CD4-positive, alpha-beta memory T cell (primary cell): ENCODE data around the gene GRK7. TPM values are rescaled to one million over a fixed set of nuclear protein-coding genes. Genes with fewer than 3 reads are reported as not detected.
"Not testable (repeated sequence)": the region's sequence is repeated elsewhere in the genome, so short reads cannot be mapped to it uniquely, and the experiment has no call there.

Source experiments
- CTCF ChIA-PET: fragments of 350-600 bp; sonication (Branson Sonifier 250); formaldehyde crosslinking; loops from one replicate; lab custom pipeline; 2021; ENCODE audit warnings: inconsistent platforms; ENCODE audit not compliant: partially characterized antibody; lab: Charles Lee
- POLR2A ChIA-PET: fragments of 350-600 bp; sonication (Branson Sonifier 250); formaldehyde crosslinking; loops from one replicate; lab custom pipeline; 2021; ENCODE audit not compliant: partially characterized antibody; lab: Charles Lee
- DNase-seq, 5 donors: peaks; one replicate each; pipeline versions ENCODE4 v3.0.0 to v3.0.0-alpha.2; 2020 to 2022; ENCODE audit warnings: mixed read lengths in 1 of 5
- H3K27ac ChIP-seq: one replicate; pipeline ENCODE4 v1.7.0; 2013; ENCODE audit warnings: low read depth, low read length
- H3K27me3 ChIP-seq: 2 replicates; pipeline ENCODE4 v1.7.0; 2013; ENCODE audit warnings: mild to moderate bottlenecking, low read length, moderate library complexity; ENCODE audit not compliant: insufficient read depth
- H3K36me3 ChIP-seq: 2 replicates; pipeline ENCODE4 v1.7.0; 2013; ENCODE audit warnings: mild to moderate bottlenecking, low read length, moderate library complexity; ENCODE audit not compliant: insufficient read depth
- H3K4me1 ChIP-seq: 2 replicates; pipeline ENCODE4 v1.7.0; 2013; ENCODE audit warnings: mild to moderate bottlenecking, low read length, moderate library complexity; ENCODE audit not compliant: insufficient read depth
- H3K4me3 ChIP-seq, 2 donors: one replicate each; pipeline ENCODE4 v1.7.0; 2013; ENCODE audit warnings: low read length in 2 of 2, mild to moderate bottlenecking in 1 of 2
- H3K9me3 ChIP-seq, 2 donors: one replicate each; pipeline ENCODE4 v1.7.0; 2013; ENCODE audit warnings: low read length in 2 of 2, control low read depth in 1 of 2; ENCODE audit not compliant: control insufficient read depth in 1 of 2
- H3K27ac Mint-ChIP-seq, 7 donors: one replicate each; pipeline ENCODE4 v1.8.0; 2020 to 2021; ENCODE audit warnings: mixed read lengths in 7 of 7, mild to moderate bottlenecking in 6 of 7, inconsistent platforms in 3 of 7, moderate library complexity in 3 of 7
- H3K27me3 Mint-ChIP-seq, 2 donors: one replicate each; pipeline ENCODE4 v1.8.0; 2020 to 2021; ENCODE audit warnings: mixed read lengths in 2 of 2
- H3K36me3 Mint-ChIP-seq, 2 donors: one replicate each; pipeline ENCODE4 v1.8.0; 2020 to 2021; ENCODE audit warnings: mixed read lengths in 2 of 2, inconsistent platforms in 1 of 2, mild to moderate bottlenecking in 1 of 2
- H3K4me1 Mint-ChIP-seq, 4 donors: one replicate each; pipeline ENCODE4 v1.8.0; 2020 to 2021; ENCODE audit warnings: mixed read lengths in 4 of 4, mild to moderate bottlenecking in 1 of 4
- H3K4me3 Mint-ChIP-seq, 8 donors: one replicate each; pipeline ENCODE4 v1.8.0; 2020 to 2021; ENCODE audit warnings: mixed read lengths in 8 of 8, mild to moderate bottlenecking in 7 of 8, moderate library complexity in 6 of 8, inconsistent platforms in 3 of 8
- H3K9me3 Mint-ChIP-seq, 8 donors: one replicate each; pipeline ENCODE4 v1.8.0; 2020 to 2021; ENCODE audit warnings: mixed read lengths in 8 of 8, mild to moderate bottlenecking in 5 of 8, inconsistent platforms in 3 of 8, moderate library complexity in 1 of 8
- intact Hi-C: fragments of 100-400 bp; cut with micrococcal nuclease; formaldehyde crosslinking; loops from one replicate; pipeline ENCODE4 v1.15.1; 2023
- polyA plus RNA-seq, 2 donors: library from polyadenylated mRNA; unstranded; fragments of 300-500 nt; fragmentation: Illumina TruSeq; gene quantifications; one replicate each; pipeline ENCODE4 v1.2.3, GENCODE V29; 2021
- total RNA-seq, 2 experiments: library from RNA; stranded (reverse); gene quantifications; one replicate each; pipeline ENCODE4 v1.2.3, GENCODE V29; 2021

Gene GRK7
- total and polyA plus RNA-seq, 4 experiments from 2014 or later = 0.25 TPM; not detected in 3

GRCh38 chr3:141783632-141784031 lies 20.4 kb downstream of the GRK7 start:
- H3K27me3 ChIP-seq = no peaks in the 10 kb centered on the region
- intact Hi-C loops = no loop called here

GRCh38 chr3:141784096-141784495 lies 20.9 kb downstream of the GRK7 start:
- H3K9me3 Mint-ChIP-seq = no peaks in the 10 kb centered on the region
- ChIA-PET CTCF (no interaction called here), POLR2A (no interaction called here)
- Histone ChIP-seq H3K4me1 (no peaks in the 10 kb centered on the region), H3K27ac (no peak overlapping the region), H3K36me3 (no peaks in the 10 kb centered on the region), H3K27me3 (no peaks in the 10 kb centered on the region), H3K9me3 (no peaks in the 10 kb centered on the region), H3K4me3 (no peak overlapping the region)
- DNase-seq = no peak
- no peaks in the 10 kb centered on the region for H3K4me1 Mint-ChIP-seq
- intact Hi-C loops = no loop called here
- H3K27me3 Mint-ChIP-seq = peaks cover 0 to 2% of the 10 kb centered on the region in 2 donors
- no peak overlapping the region for H3K4me3 Mint-ChIP-seq
- no peaks in the 10 kb centered on the region for H3K36me3 Mint-ChIP-seq
- H3K27ac Mint-ChIP-seq = no peak overlapping the region

More at GRCh38 chr3:141783632-141784031, 20.4 kb downstream of the GRK7 start:
- ChIA-PET CTCF (interaction anchor here (0.7 kb wide), 2 partner anchors 17 to 94 kb away, joined by 3 read pairs; no protein-coding TSS in a partner anchor), POLR2A (no interaction called here)
- H3K36me3 ChIP-seq = no peaks in the 10 kb centered on the region
- no peaks in the 10 kb centered on the region for H3K9me3 Mint-ChIP-seq
- peaks cover 0 to 2% of the 10 kb centered on the region in 2 donors for H3K27me3 Mint-ChIP-seq
- no peaks in the 10 kb centered on the region for H3K36me3 Mint-ChIP-seq
- DNase-seq = no peak
- no peak overlapping the region for H3K4me3 Mint-ChIP-seq
- H3K27ac ChIP-seq = no peak overlapping the region
- H3K27ac Mint-ChIP-seq = peak overlapping the region in 1 of 7 donors; percentile 61
- no peak overlapping the region for H3K4me3 ChIP-seq
- H3K4me1 ChIP-seq = no peaks in the 10 kb centered on the region
- H3K4me1 Mint-ChIP-seq = no peaks in the 10 kb centered on the region
- no peaks in the 10 kb centered on the region for H3K9me3 ChIP-seq

DNA sequence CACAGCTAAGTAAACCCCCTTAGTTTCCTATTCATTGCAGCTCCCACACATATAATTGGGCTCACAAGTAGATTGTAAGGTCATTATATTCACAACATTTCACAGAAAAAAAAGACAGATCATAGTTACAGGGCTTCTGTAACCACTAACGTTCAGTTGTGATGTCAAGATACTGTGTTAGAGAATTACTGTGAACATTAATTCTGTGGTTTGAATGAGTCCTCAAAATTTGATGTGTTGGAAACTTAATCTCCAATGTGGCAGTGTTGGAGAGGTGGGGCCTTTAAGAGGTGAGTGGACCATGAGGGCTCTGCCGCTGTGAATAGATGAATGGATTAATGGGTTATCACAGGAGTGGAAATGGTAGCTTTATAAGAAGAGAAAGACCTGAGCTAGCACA lies 21.3 kb downstream of the GRK7 start:
- Histone ChIP-seq H3K27ac (no peak overlapping the region), H3K36me3 (no peaks in the 10 kb centered on the region), H3K27me3 (no peaks in the 10 kb centered on the region), H3K4me3 (no peak overlapping the region), H3K9me3 (no peaks in the 10 kb centered on the region), H3K4me1 (no peaks in the 10 kb centered on the region)
- H3K27me3 Mint-ChIP-seq = peaks cover 0 to 2% of the 10 kb centered on the region in 2 donors
- no peak overlapping the region for H3K4me3 Mint-ChIP-seq
- DNase-seq = no peak
- CTCF ChIA-PET = no interaction called here
- H3K4me1 Mint-ChIP-seq = no peaks in the 10 kb centered on the region
- intact Hi-C loops = no loop called here
- POLR2A ChIA-PET = no interaction called here
- H3K27ac Mint-ChIP-seq = no peak overlapping the region
- no peaks in the 10 kb centered on the region for H3K36me3 Mint-ChIP-seq
- no peaks in the 10 kb centered on the region for H3K9me3 Mint-ChIP-seq

GRCh38 chr3:141788149-141788548 lies 24.9 kb downstream of the GRK7 start:
- H3K27me3 Mint-ChIP-seq = no peaks in the 10 kb centered on the region
- Histone ChIP-seq H3K4me1 (no peaks in the 10 kb centered on the region), H3K4me3 (no peak overlapping the region), H3K36me3 (no peaks in the 10 kb centered on the region), H3K27me3 (no peaks in the 10 kb centered on the region), H3K27ac (no peak overlapping the region), H3K9me3 (no peaks in the 10 kb centered on the region)
- CTCF ChIA-PET = interaction anchor here (0.8 to 1.1 kb wide), 2 partner anchors 49 to 50 kb away, joined by 3 to 7 read pairs; partner anchors contain the start of gene RNF7
- POLR2A ChIA-PET = interaction anchor here (1.5 kb wide), 1 partner anchor 8 kb away, joined by 8 read pairs; no protein-coding TSS in a partner anchor
- peak overlapping the region in 1 of 7 donors; percentile 13 for H3K27ac Mint-ChIP-seq
- no peak for DNase-seq
- no peak overlapping the region for H3K4me3 Mint-ChIP-seq
- H3K4me1 Mint-ChIP-seq = peaks cover 0 to 3% (median 2%) of the 10 kb centered on the region in 4 donors
- intact Hi-C loops = no loop called here
- no peaks in the 10 kb centered on the region for H3K36me3 Mint-ChIP-seq
- no peaks in the 10 kb centered on the region for H3K9me3 Mint-ChIP-seq

DNA sequence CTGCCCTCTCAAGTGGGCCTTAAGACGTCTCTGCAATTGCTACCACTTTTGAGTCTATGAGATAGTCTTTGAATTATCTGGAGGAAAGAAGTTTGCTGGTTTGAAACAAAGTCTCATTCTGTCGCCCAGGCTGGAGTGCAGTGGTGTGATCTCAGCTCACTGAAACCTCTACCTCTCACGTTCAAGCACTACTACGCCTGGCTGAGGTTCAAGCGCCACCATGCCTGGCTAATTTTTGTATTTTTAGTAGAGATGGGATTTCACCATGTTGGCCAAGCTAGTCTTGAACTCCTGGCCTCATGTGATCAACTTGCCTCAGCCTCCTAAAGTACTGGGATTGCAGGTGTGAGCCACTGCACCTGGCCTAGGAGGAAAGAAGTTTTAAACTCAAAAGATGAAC lies 25.5 kb downstream of the GRK7 start:
- H3K27me3 ChIP-seq, H3K36me3 ChIP-seq, H3K36me3 Mint-ChIP-seq, H3K9me3 ChIP-seq, H3K4me1 ChIP-seq, intact Hi-C loops, DNase-seq, H3K4me1 Mint-ChIP-seq, H3K9me3 Mint-ChIP-seq, H3K27me3 Mint-ChIP-seq, H3K27ac ChIP-seq, H3K4me3 Mint-ChIP-seq, H3K4me3 ChIP-seq: not testable (repeated sequence)
- POLR2A ChIA-PET = interaction anchor here (1.5 kb wide), 1 partner anchor 8 kb away, joined by 8 read pairs; no protein-coding TSS in a partner anchor
- peak overlapping the region in 1 of 7 donors; percentile 43 for H3K27ac Mint-ChIP-seq
- CTCF ChIA-PET = interaction anchor here (1.1 kb wide), 1 partner anchor 50 kb away, joined by 7 read pairs; the partner anchor contains the start of gene RNF7

GRCh38 chr3:141789281-141789680 lies 26.1 kb downstream of the GRK7 start:
- Histone ChIP-seq H3K9me3 (no peaks in the 10 kb centered on the region), H3K27ac (no peak overlapping the region), H3K27me3 (no peaks in the 10 kb centered on the region), H3K4me1 (peaks cover 6% of the 10 kb centered on the region), H3K4me3 (no peak overlapping the region), H3K36me3 (no peaks in the 10 kb centered on the region)
- CTCF ChIA-PET = no interaction called here
- H3K4me3 Mint-ChIP-seq = no peak overlapping the region
- intact Hi-C loops = no loop called here
- H3K36me3 Mint-ChIP-seq = no peaks in the 10 kb centered on the region
- no peaks in the 10 kb centered on the region for H3K9me3 Mint-ChIP-seq
- POLR2A ChIA-PET = interaction anchor here (1.5 kb wide), 1 partner anchor 7 kb away, joined by 8 read pairs; no protein-coding TSS in a partner anchor
- peaks cover 6 to 10% (median 8%) of the 10 kb centered on the region in 4 donors for H3K4me1 Mint-ChIP-seq
- H3K27ac Mint-ChIP-seq = peak overlapping the region in 2 of 7 donors; percentile 18 to 65
- H3K27me3 Mint-ChIP-seq = no peaks in the 10 kb centered on the region
- DNase-seq = no peak

DNA sequence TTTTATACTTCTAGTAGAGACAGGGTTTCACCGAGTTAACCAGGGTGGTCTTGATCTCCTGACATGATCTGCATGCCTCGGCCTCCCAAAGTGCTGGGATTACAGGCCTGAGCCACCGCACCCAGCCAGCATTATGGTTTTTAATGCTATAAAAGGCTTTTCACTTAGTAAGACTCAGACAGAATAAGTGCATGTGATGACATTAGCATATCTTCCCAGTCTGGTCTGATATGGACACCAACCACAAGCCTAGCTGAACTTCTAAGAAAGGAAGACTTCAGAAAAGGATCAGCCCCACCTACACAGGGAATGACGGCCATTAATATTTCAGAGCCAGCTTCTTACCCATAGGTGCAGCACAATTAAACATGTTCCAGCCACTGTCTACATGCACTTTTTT lies 27.0 kb downstream of the GRK7 start:
- DNase-seq = no peak
- ChIA-PET CTCF (interaction anchor here (0.6 kb wide), 1 partner anchor 52 kb away, joined by 3 read pairs; the partner anchor contains the start of gene RNF7), POLR2A (no interaction called here)
- peaks cover 15% of the 10 kb centered on the region for H3K4me1 ChIP-seq
- intact Hi-C loops = no loop called here
- no peaks in the 10 kb centered on the region for H3K9me3 ChIP-seq
- Mint-ChIP-seq H3K27ac (no peak overlapping the region), H3K4me3 (no peak overlapping the region), H3K4me1 (peaks cover 14 to 19% (median 16%) of the 10 kb centered on the region in 4 donors), H3K36me3 (no peaks in the 10 kb centered on the region), H3K27me3 (no peaks in the 10 kb centered on the region), H3K9me3 (no peaks in the 10 kb centered on the region)
- H3K36me3 ChIP-seq = no peaks in the 10 kb centered on the region
- H3K27me3 ChIP-seq = no peaks in the 10 kb centered on the region
- H3K27ac ChIP-seq = no peak overlapping the region
- no peak overlapping the region for H3K4me3 ChIP-seq
